Lower lobe of right lung (tissue), 2 donors: ENCODE data around the gene STX10. TPM values are rescaled to one million over a fixed set of nuclear protein-coding genes. Genes with fewer than 3 reads are reported as not detected.

ENCODE experiments used
- ATAC-seq, 2 donors: fragments of 200-7000 bp; cut with Tn5 transposase; one replicate each; pipeline ENCODE4 v1.9.1; 2020 to 2022; ENCODE audit warnings: mild to moderate bottlenecking in 2 of 2, moderate library complexity in 2 of 2
- DNase-seq: peaks from one replicate; pipeline ENCODE4 v3.0.0-alpha.2; 2020
- H3K27ac ChIP-seq: fragments of 200-600 bp; one replicate; pipeline ENCODE4 v1.8.0; 2022
- H3K27me3 ChIP-seq: fragments of 200-600 bp; one replicate; pipeline ENCODE4 v1.8.0; 2022; ENCODE audit warnings: low read depth
- H3K36me3 ChIP-seq: fragments of 200-600 bp; one replicate; pipeline ENCODE4 v1.8.0; 2022; ENCODE audit warnings: mild to moderate bottlenecking
- H3K4me1 ChIP-seq: fragments of 200-600 bp; one replicate; pipeline ENCODE4 v1.8.0; 2022
- H3K4me3 ChIP-seq: fragments of 200-600 bp; one replicate; pipeline ENCODE4 v1.8.0; 2022; ENCODE audit warnings: mild to moderate bottlenecking
- H3K9me3 ChIP-seq: fragments of 200-600 bp; one replicate; pipeline ENCODE4 v1.8.0; 2022
- CTCF ChIP-seq: fragments of 200-600 bp; IDR thresholded peaks from one replicate; pipeline ENCODE4 v1.8.0; 2022; ENCODE audit warnings: antibody characterized with exemption, mild to moderate bottlenecking
- intact Hi-C: fragments of 100-400 bp; cut with DNase I; formaldehyde crosslinking; loops from one replicate; pipeline ENCODE4 v1.11.0; 2022
- total RNA-seq: library from RNA; stranded (reverse); fragmentation: NEBNext Ultra II Directional; extraction: Animal tissue kit (Norgen Biotek cat#: 25700); gene quantifications from one replicate; pipeline ENCODE4 v1.2.1, GENCODE V29; 2021
- donor health status: DM: no; HTN: yes; CAD: no; lungs with severe emphysema.

STX10 gene
- total RNA-seq, 1 donor from 2014 or later, result 82.7 TPM

GRCh38 chr19:13153569-13154240 lies 3.5 kb upstream of the STX10 start:
- intact Hi-C loops, result no loop called here

GRCh38 chr19:13152974-13153568 lies 2.9 kb upstream of the STX10 start:
- Histone ChIP-seq H3K36me3 (no peaks in the 10 kb centered on the region), H3K4me1 (peaks cover 35% of the 10 kb centered on the region), H3K9me3 (no peaks in the 10 kb centered on the region), H3K4me3 (peak overlapping the region; percentile 97), H3K27me3 (no peaks in the 10 kb centered on the region), H3K27ac (peak overlapping the region; percentile 100)
- ATAC-seq (peak; percentile 57 to 68), DNase-seq (peak; percentile 96)
- intact Hi-C loops, result no loop called here
- TF ChIP-seq CTCF, result no peak

More at GRCh38 chr19:13153569-13154240, 3.5 kb upstream of the STX10 start:
- Histone ChIP-seq H3K27me3 (no peaks in the 10 kb centered on the region), H3K36me3 (no peaks in the 10 kb centered on the region), H3K4me3 (peak overlapping the region; percentile 97), H3K4me1 (peaks cover 29% of the 10 kb centered on the region), H3K27ac (peak overlapping the region; percentile 100), H3K9me3 (no peaks in the 10 kb centered on the region)
- no peak for ATAC-seq
- DNase-seq, result no peak
- TF ChIP-seq CTCF, result no peak

- no peak for TF ChIP-seq CTCF
- Histone ChIP-seq H3K4me3 (peak overlapping the region; percentile 97), H3K27me3 (no peaks in the 10 kb centered on the region), H3K36me3 (no peaks in the 10 kb centered on the region), H3K4me1 (peaks cover 37% of the 10 kb centered on the region), H3K27ac (peak overlapping the region; percentile 100), H3K9me3 (no peaks in the 10 kb centered on the region)
- ATAC-seq, result peak in 1 of 2 donors; percentile 0
- no peak for DNase-seq
- intact Hi-C loops, result no loop called here
Observed at GRCh38 chr19:13152356-13152973, 2.3 kb upstream of the STX10 start.

GRCh38 chr19:13151605-13152355 lies 1.6 kb upstream of the STX10 start:
- ATAC-seq (peak; percentile 69 to 72), DNase-seq (peak; percentile 98)
- peak; percentile 8 for TF ChIP-seq CTCF
- no peaks in the 10 kb centered on the region for H3K27me3 ChIP-seq
- intact Hi-C loops, result no loop called here
- no peaks in the 10 kb centered on the region for H3K9me3 ChIP-seq
- H3K4me3 ChIP-seq, result peak overlapping the region; percentile 97
- H3K4me1 ChIP-seq, result peaks cover 31% of the 10 kb centered on the region
- H3K27ac ChIP-seq, result peak overlapping the region; percentile 100
- no peaks in the 10 kb centered on the region for H3K36me3 ChIP-seq

GRCh38 chr19:13150931-13151604 lies 893 bp upstream of the STX10 start:
- Histone ChIP-seq H3K4me3 (peak overlapping the region; percentile 97), H3K27ac (peak overlapping the region; percentile 100), H3K4me1 (peaks cover 24% of the 10 kb centered on the region), H3K27me3 (no peaks in the 10 kb centered on the region), H3K9me3 (no peaks in the 10 kb centered on the region), H3K36me3 (no peaks in the 10 kb centered on the region)
- intact Hi-C loops, result no loop called here
- DNase-seq (no peak), ATAC-seq (no peak)
- TF ChIP-seq CTCF, result no peak
